T follicular helper cell (primary cell): Measurements from ENCODE around the gene FLYWCH2.
A peak's percentile ranks its signal among the peaks of the same experiment; 100 is the strongest.

Source experiments
- DNase-seq: peaks from one replicate; pipeline ENCODE4 v3.0.0-alpha.2; 2020; ENCODE audit warnings: low read depth
- total RNA-seq, 2 experiments: gene quantifications; one replicate each; lab custom pipeline; 2026; lab: John Stamatoyannopoulos, UW

FLYWCH2 gene, protein sequence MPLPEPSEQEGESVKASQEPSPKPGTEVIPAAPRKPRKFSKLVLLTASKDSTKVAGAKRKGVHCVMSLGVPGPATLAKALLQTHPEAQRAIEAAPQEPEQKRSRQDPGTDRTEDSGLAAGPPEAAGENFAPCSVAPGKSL
- total RNA-seq, result 9.3 to 18.7 reads per million in 2 experiments

- peak; percentile 99 for DNase-seq
Observed at GRCh38 chr16:2882650-2883457, at the start of gene FLYWCH2. TSS of gene FLYWCH2 (plus strand) at chr16:2883215. CDS start at chr16:2896450, 13,235 bp downstream.

DNA sequence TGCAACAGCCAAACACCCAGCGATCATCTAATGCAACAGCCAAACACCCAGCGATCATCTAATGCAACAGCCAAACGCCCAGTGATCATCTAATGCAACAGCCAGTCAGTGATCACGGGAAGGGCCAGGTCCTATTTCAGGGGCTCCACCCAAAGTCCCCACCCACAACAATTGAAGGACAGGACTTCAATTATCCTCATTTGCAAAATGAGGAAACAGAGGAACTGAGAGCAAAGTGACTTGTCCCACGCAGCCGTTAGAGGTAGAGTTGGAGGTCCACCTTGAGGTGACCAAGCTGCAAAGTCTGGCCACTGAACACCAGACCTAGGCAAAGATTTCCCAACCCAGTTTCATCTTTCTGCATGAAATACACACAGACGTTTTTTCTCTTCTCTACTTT, 49.2 kb upstream of the FLYWCH2 start:
- DNase-seq, result no peak

DNA sequence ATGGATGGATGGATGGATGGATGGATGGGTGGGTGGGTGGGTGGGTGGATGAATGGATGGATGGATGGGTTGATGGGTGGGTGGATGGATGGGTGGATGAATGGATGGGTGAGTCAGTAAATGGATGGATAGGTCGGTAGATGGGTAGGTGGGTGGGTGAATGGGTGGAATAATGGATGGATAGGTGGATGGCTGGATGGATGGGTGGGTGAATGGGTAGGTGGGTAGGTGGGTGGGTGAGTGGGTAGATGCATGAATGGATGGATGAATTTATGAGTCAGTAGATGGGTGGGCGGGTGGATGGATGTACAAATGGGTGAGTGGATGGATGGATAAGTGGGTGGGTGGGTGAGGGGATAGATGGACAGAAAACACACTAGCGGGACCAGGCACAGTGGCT, 48.0 kb upstream of the FLYWCH2 start:
- no peak for DNase-seq

- no peak for DNase-seq
Observed at GRCh38 chr16:2835638-2836493, 47.1 kb upstream of the FLYWCH2 start.

GRCh38 chr16:2836646-2837508, 46.1 kb upstream of the FLYWCH2 start:
- DNase-seq, result no peak

GRCh38 chr16:2838928-2839327, 44.1 kb upstream of the FLYWCH2 start:
- peak; percentile 32 for DNase-seq

DNA sequence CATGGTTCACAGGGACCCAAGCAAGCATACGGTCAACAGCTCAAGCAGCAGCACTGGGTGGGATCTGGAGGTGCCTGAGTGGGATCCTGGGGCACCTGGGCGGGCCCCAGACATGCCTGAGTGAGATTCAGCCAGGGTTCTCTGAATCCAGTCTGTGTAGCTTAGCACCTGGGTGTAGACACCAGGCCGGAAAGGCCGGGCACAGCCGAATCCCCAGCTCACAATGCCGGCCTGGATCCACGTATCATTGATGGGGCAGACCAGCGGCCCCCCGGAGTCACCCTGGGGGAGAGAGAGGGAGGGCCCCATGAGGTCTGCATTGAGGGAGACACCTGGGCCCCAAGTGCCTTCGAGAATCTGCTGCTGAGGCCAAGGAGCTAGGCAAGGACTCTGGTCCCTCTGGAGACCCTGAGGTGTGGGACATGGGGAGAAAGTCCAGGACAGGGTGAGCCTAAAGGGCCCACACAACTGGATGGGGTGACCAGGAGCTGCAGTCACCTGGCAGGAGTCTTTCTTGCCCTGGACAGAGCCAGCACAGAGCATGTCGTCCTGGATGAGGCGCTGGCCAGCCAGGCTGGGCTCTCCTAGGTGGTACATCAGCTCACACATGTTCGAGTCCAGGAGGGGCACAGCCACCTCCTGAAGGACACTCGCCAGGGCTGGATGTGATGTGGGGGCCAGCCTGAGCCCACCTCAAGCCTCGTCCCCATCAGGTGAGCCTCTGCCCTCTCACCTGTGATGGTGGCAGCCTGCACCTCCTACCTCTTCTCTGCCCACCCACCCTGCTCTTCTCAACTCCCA, 43.2 kb upstream of the FLYWCH2 start:
- DNase-seq, result no peak

DNA sequence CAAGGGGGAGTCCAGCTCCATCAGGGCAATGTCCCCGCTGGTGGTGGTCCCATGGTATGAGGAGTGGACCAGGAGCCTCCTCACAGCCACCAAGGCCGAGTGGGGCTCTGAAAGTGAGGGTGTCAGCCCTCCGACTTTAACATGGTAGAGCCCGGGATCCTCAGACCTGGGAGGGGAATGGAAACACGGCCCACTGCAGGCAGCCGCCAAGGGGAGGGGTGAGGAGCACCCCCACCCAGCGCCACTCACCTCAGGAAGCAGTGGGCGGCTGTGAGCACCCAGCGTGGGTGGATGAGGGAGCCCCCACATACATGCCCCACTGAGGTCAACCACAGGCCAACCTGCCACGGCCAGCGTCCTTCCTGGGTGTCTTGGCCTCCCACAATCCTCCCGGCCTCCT, 42.1 kb upstream of the FLYWCH2 start:
- no peak for DNase-seq

DNA sequence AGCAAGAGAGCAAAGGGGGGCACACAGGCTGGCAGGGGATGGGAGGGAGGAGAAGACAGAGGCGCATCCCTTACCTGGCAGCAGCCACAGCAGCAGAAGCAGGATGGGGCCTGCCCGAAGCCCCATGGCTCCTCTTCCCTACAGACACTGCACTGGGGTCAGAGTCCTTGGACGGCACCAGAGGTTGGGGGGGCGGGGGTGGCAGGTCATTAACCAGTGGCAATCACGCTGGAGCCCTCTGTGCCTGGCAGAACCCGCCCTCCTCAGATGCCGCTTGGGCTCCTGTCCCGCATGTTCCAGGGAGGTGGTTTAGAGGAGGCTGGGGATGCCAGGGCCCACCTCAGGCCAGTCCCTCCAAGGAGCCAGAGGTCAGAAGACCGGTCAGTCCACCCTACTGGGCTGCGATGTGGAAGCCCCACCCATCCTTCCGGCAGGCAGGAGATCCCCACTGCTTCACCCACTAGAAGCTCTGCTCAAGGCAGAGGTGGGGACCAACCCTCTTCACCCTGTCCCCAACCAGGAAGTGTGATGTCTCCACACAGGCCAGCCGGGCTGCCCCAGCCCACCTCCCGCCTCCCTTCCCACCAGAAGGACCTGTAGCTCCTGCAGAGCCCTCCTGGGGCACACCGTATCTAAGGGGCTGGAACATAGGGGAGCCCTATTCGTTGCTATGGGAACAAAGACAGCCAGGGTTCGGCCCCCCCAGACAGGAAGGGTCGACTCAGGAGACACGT, 41.2 kb upstream of the FLYWCH2 start:
- DNase-seq, result no peak

- DNase-seq, result peak; percentile 27
Observed at GRCh38 chr16:2842340-2843000, 40.5 kb upstream of the FLYWCH2 start.

GRCh38 chr16:2843526-2843925, 39.5 kb upstream of the FLYWCH2 start:
- no peak for DNase-seq

DNA sequence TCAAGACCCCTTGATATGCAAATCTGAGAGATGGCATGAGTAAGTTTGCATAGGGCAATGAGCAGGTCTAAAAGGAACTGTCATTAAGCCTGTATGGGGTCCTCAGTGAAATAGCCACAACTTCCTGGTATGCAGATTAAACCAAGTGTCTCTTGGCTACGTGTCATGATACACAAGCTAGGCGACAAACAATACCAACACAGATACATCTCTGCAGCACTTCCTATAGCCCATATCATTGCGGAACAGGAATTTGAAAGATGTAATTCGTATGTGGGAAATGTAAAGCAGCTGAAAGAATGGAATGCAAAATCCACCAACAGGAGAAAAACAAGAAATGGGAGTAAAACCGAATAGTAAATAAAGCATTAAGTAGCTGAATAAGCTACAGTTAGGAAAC, 37.9 kb upstream of the FLYWCH2 start:
- DNase-seq, result no peak

GRCh38 chr16:2846511-2847310, 36.3 kb upstream of the FLYWCH2 start:
- DNase-seq, result no peak

GRCh38 chr16:2848933-2849725, 33.9 kb upstream of the FLYWCH2 start:
- no peak for DNase-seq

GRCh38 chr16:2852003-2852730, 30.8 kb upstream of the FLYWCH2 start:
- DNase-seq, result no peak

- no peak for DNase-seq
Observed at GRCh38 chr16:2852731-2853507, 30.1 kb upstream of the FLYWCH2 start.
